Loucy (cell line): Measurements from ENCODE around the gene TACC2.

ENCODE experiments used
- H2AFZ ChIP-seq: fragments of 200-600 bp; sonication (generic); 2 replicates; pipeline ENCODE4 v1.6.0; 2016; ENCODE audit warnings: antibody characterized with exemption, mild to moderate bottlenecking, low read length, moderate library complexity
- H3F3A ChIP-seq: fragments of 200-600 bp; 2 replicates; pipeline ENCODE4 v1.6.0; 2016; ENCODE audit warnings: antibody characterized with exemption, low read depth, mild to moderate bottlenecking
- H3K27me3 ChIP-seq: fragments of 200-600 bp; sonication (generic); 2 replicates; pipeline ENCODE4 v1.6.1; 2014; ENCODE audit warnings: low read length, mild to moderate bottlenecking; ENCODE audit not compliant: insufficient read depth, poor library complexity, severe bottlenecking
- H3K36me3 ChIP-seq: fragments of 200-600 bp; sonication (generic); 2 replicates; pipeline ENCODE4 v1.6.1; 2016; ENCODE audit warnings: low read length; ENCODE audit not compliant: insufficient read depth
- H3K4me1 ChIP-seq: fragments of 200-600 bp; sonication (generic); 2 replicates; pipeline ENCODE4 v1.5.1; 2014; ENCODE audit warnings: low read length, mild to moderate bottlenecking; ENCODE audit not compliant: insufficient read depth, poor library complexity, severe bottlenecking
- H3K4me2 ChIP-seq: fragments of 200-600 bp; sonication (generic); 2 replicates; pipeline ENCODE4 v1.6.0; 2014; ENCODE audit warnings: antibody characterized with exemption, low read length, low read depth, mild to moderate bottlenecking; ENCODE audit not compliant: poor library complexity, severe bottlenecking
- H3K4me3 ChIP-seq: fragments of 200-600 bp; sonication (generic); 2 replicates; pipeline ENCODE4 v1.5.1; 2014; ENCODE audit warnings: low read length, mild to moderate bottlenecking, mixed read lengths; ENCODE audit not compliant: poor library complexity, severe bottlenecking
- H3K79me2 ChIP-seq: fragments of 200-600 bp; sonication (generic); 2 replicates; pipeline ENCODE4 v1.6.1; 2014; ENCODE audit warnings: low read length; ENCODE audit not compliant: insufficient read depth
- H3K9ac ChIP-seq: fragments of 200-600 bp; sonication (generic); 2 replicates; pipeline ENCODE4 v1.6.0; 2014; ENCODE audit warnings: mild to moderate bottlenecking, low read depth, low read length, moderate library complexity; ENCODE audit not compliant: poor library complexity, severe bottlenecking
- H3K9me2 ChIP-seq: fragments of 200-600 bp; sonication (generic); replicated peaks from 2 replicates; pipeline ENCODE4 v1.6.1; 2016; ENCODE audit warnings: low read depth, low read length, mixed read lengths
- H3K9me3 ChIP-seq: fragments of 200-600 bp; sonication (generic); 2 replicates; pipeline ENCODE4 v1.6.1; 2014; ENCODE audit warnings: mild to moderate bottlenecking, antibody characterized with exemption, low read length, low read depth; ENCODE audit not compliant: insufficient read depth
- H4K20me1 ChIP-seq: fragments of 200-600 bp; sonication (generic); 2 replicates; pipeline ENCODE4 v1.6.0; 2014; ENCODE audit warnings: antibody characterized with exemption, low read length, mild to moderate bottlenecking; ENCODE audit not compliant: insufficient read depth, poor library complexity, severe bottlenecking
- CTCF ChIP-seq: fragments of 200-600 bp; sonication (generic); conservative IDR thresholded peaks from 2 replicates; pipeline ENCODE4 v1.5.1; 2014; ENCODE audit warnings: mild to moderate bottlenecking, antibody characterized with exemption, low read length
- EZH2phosphoT487 ChIP-seq: fragments of 200-600 bp; IDR thresholded peaks from 2 replicates; pipeline ENCODE4 v1.6.1; 2018; ENCODE audit warnings: antibody characterized with exemption, mild to moderate bottlenecking, moderate library complexity, borderline replicate concordance

Gene TACC2

GRCh38 chr10:122132331-122132755 is 143.4 kb downstream of the TACC2 start:
- Histone ChIP-seq H3K36me3 (no peaks in the 10 kb centered on the region), H3K9ac (no peak overlapping the region)

GRCh38 chr10:122132882-122133565 is 144.1 kb downstream of the TACC2 start:
- H3K27me3 ChIP-seq = no peaks in the 10 kb centered on the region
- H3K4me2 ChIP-seq = no peak overlapping the region
- no peaks in the 10 kb centered on the region for H3F3A ChIP-seq
- no peaks in the 10 kb centered on the region; the same call in 1 of the 2 replicates for H3K9me3 ChIP-seq
- no peak overlapping the region for H3K4me3 ChIP-seq
- no peak overlapping the region for H3K9ac ChIP-seq
- H3K79me2 ChIP-seq = no peaks in the 10 kb centered on the region
- no peak for TF ChIP-seq EZH2phosphoT487
- TF ChIP-seq CTCF = no peak
- H2AFZ ChIP-seq = no peak overlapping the region
- no peaks in the 10 kb centered on the region for H3K36me3 ChIP-seq
- no peaks in the 10 kb centered on the region for H4K20me1 ChIP-seq
- H3K4me1 ChIP-seq = no peaks in the 10 kb centered on the region
- no peaks in the 10 kb centered on the region for H3K9me2 ChIP-seq

More at GRCh38 chr10:122132331-122132755, 143.4 kb downstream of the TACC2 start:
- no peak overlapping the region for H3K4me3 ChIP-seq
- H3K79me2 ChIP-seq = no peaks in the 10 kb centered on the region
- H3K27me3 ChIP-seq = no peaks in the 10 kb centered on the region
- no peaks in the 10 kb centered on the region; the same call in 1 of the 2 replicates for H3K9me3 ChIP-seq
- no peaks in the 10 kb centered on the region for H3K9me2 ChIP-seq
- no peak overlapping the region for H2AFZ ChIP-seq
- no peaks in the 10 kb centered on the region for H4K20me1 ChIP-seq
- TF ChIP-seq EZH2phosphoT487 (no peak), CTCF (no peak)
- no peak overlapping the region for H3K4me2 ChIP-seq
- no peaks in the 10 kb centered on the region for H3F3A ChIP-seq
- no peaks in the 10 kb centered on the region for H3K4me1 ChIP-seq

- H3K9ac ChIP-seq = no peak overlapping the region
- no peak overlapping the region for H3K4me2 ChIP-seq
- H3K9me3 ChIP-seq = no peaks in the 10 kb centered on the region
- H3K4me1 ChIP-seq = no peaks in the 10 kb centered on the region
- no peaks in the 10 kb centered on the region for H3K27me3 ChIP-seq
- TF ChIP-seq EZH2phosphoT487 = no peak
- no peak for TF ChIP-seq CTCF
- H3K36me3 ChIP-seq = no peaks in the 10 kb centered on the region
- no peaks in the 10 kb centered on the region for H3K9me2 ChIP-seq
- no peaks in the 10 kb centered on the region for H4K20me1 ChIP-seq
- no peak overlapping the region for H2AFZ ChIP-seq
- H3K4me3 ChIP-seq = no peak overlapping the region
- no peaks in the 10 kb centered on the region for H3F3A ChIP-seq
- no peaks in the 10 kb centered on the region for H3K79me2 ChIP-seq
These were observed 146.5 kb downstream of the TACC2 start for GRCh38 chr10:122135251-122136025.
